OCI-LY1 (cell line): ENCODE results near the gene SPOPL.

Source experiments
- H2AFZ ChIP-seq: fragments of 200-600 bp; sonication (generic), shearing (Covaris generic); 2 replicates; pipeline ENCODE4 v1.6.0; 2014; ENCODE audit warnings: antibody characterized with exemption, mild to moderate bottlenecking, low read length
- H3F3A ChIP-seq: fragments of 200-600 bp; sonication (generic), shearing (Covaris generic); 2 replicates; pipeline ENCODE4 v1.6.0; 2014; ENCODE audit warnings: mild to moderate bottlenecking, antibody characterized with exemption, low read length, moderate library complexity; ENCODE audit not compliant: insufficient read depth
- H3K27ac ChIP-seq: fragments of 200-600 bp; sonication (generic); 2 replicates; pipeline ENCODE4 v1.5.1; 2014; ENCODE audit warnings: low read length, mixed run types, mild to moderate bottlenecking, low read depth; ENCODE audit not compliant: poor library complexity, severe bottlenecking
- H3K27me3 ChIP-seq: fragments of 200-600 bp; sonication (generic); 2 replicates; pipeline ENCODE4 v1.6.0; 2014; ENCODE audit warnings: antibody characterized with exemption, mild to moderate bottlenecking, low read length, moderate library complexity; ENCODE audit not compliant: insufficient read depth
- H3K36me3 ChIP-seq: fragments of 200-600 bp; sonication (generic); 2 replicates; pipeline ENCODE4 v1.6.1; 2014; ENCODE audit warnings: mild to moderate bottlenecking, antibody characterized with exemption, low read length, moderate library complexity, mixed read lengths; ENCODE audit not compliant: insufficient read depth
- H3K4me1 ChIP-seq: fragments of 200-600 bp; sonication (generic); 2 replicates; pipeline ENCODE4 v1.5.1; 2014; ENCODE audit warnings: mild to moderate bottlenecking, low read length, moderate library complexity; ENCODE audit not compliant: insufficient read depth, severe bottlenecking
- H3K4me2 ChIP-seq: fragments of 200-600 bp; sonication (generic), shearing (Covaris generic); 2 replicates; pipeline ENCODE4 v1.6.1; 2014; ENCODE audit warnings: low read length
- H3K4me3 ChIP-seq: fragments of 200-600 bp; sonication (generic); 2 replicates; pipeline ENCODE4 v1.5.1; 2014; ENCODE audit warnings: low read length, low read depth, mild to moderate bottlenecking, mixed read lengths; ENCODE audit not compliant: poor library complexity, severe bottlenecking
- H3K79me2 ChIP-seq: fragments of 200-600 bp; shearing (Covaris generic); 2 replicates; pipeline ENCODE4 v1.6.1; 2016; ENCODE audit warnings: mixed run types, low read length, mixed read lengths; ENCODE audit not compliant: insufficient read depth
- H3K9ac ChIP-seq: fragments of 200-600 bp; sonication (generic), shearing (Covaris generic); 2 replicates; pipeline ENCODE4 v1.6.1; 2014; ENCODE audit warnings: mild to moderate bottlenecking, low read length, mixed read lengths
- H3K9me2 ChIP-seq: fragments of 200-600 bp; sonication (generic), shearing (Covaris generic); 2 replicates; pipeline ENCODE4 v1.6.1; 2014; ENCODE audit warnings: low read depth, mild to moderate bottlenecking, low read length, mixed read lengths
- H3K9me3 ChIP-seq: fragments of 200-600 bp; shearing (Covaris generic); 2 replicates; pipeline ENCODE4 v1.6.1; 2014; ENCODE audit warnings: low read length, mixed read lengths
- H4K20me1 ChIP-seq: fragments of 200-600 bp; sonication (generic), shearing (Covaris generic); 2 replicates; pipeline ENCODE4 v1.6.0; 2016; ENCODE audit warnings: mild to moderate bottlenecking, low read length; ENCODE audit not compliant: insufficient read depth
- CTCF ChIP-seq: fragments of 200-600 bp; sonication (generic), shearing (Covaris generic); IDR thresholded peaks from 2 replicates; pipeline ENCODE4 v1.5.1; 2017; ENCODE audit warnings: mild to moderate bottlenecking, antibody characterized with exemption, low read length, moderate library complexity, mixed read lengths
- EZH2 ChIP-seq: fragments of 200-600 bp; sonication (generic), shearing (Covaris generic); IDR thresholded peaks from 2 replicates; pipeline ENCODE4 v1.8.0; 2017; ENCODE audit warnings: borderline replicate concordance, mixed run types, mild to moderate bottlenecking, antibody characterized with exemption, low read length, moderate library complexity, mixed read lengths

The SPOPL gene

GRCh38 chr2:138468617-138469016 lies 33.0 kb upstream of the SPOPL start:
- Histone ChIP-seq H3K4me1 (no peaks in the 10 kb centered on the region), H3K27ac (no peak overlapping the region)

GRCh38 chr2:138469411-138469810 lies 32.2 kb upstream of the SPOPL start:
- Histone ChIP-seq H3K79me2 (no peaks in the 10 kb centered on the region), H2AFZ (no peak overlapping the region), H3K9me3 (0 out of 2 replicates have a peak, but pooled peaks cover 3% of the 10 kb centered on the region), H4K20me1 (no peaks in the 10 kb centered on the region), H3K9me2 (no peaks in the 10 kb centered on the region), H3F3A (no peaks in the 10 kb centered on the region), H3K9ac (no peak overlapping the region), H3K4me1 (no peaks in the 10 kb centered on the region), H3K27me3 (no peaks in the 10 kb centered on the region), H3K4me3 (no peak overlapping the region), H3K27ac (no peak overlapping the region), H3K4me2 (no peak overlapping the region), H3K36me3 (no peaks in the 10 kb centered on the region)
- TF ChIP-seq CTCF (no peak), EZH2 (no peak)

More at GRCh38 chr2:138468617-138469016, 33.0 kb upstream of the SPOPL start:
- H3K79me2 ChIP-seq: no peaks in the 10 kb centered on the region
- 0 out of 2 replicates have a peak, but pooled peaks cover 4% of the 10 kb centered on the region for H3K9me3 ChIP-seq
- H3K4me2 ChIP-seq: no peak overlapping the region
- H3F3A ChIP-seq: no peaks in the 10 kb centered on the region
- no peaks in the 10 kb centered on the region for H3K27me3 ChIP-seq
- no peaks in the 10 kb centered on the region for H3K9me2 ChIP-seq
- H4K20me1 ChIP-seq: no peaks in the 10 kb centered on the region
- no peak overlapping the region for H2AFZ ChIP-seq
- no peak for TF ChIP-seq CTCF
- no peak for TF ChIP-seq EZH2
- H3K4me3 ChIP-seq: no peak overlapping the region
- H3K9ac ChIP-seq: no peak overlapping the region
- H3K36me3 ChIP-seq: no peaks in the 10 kb centered on the region

- H4K20me1 ChIP-seq: no peaks in the 10 kb centered on the region
- no peaks in the 10 kb centered on the region for H3F3A ChIP-seq
- H3K79me2 ChIP-seq: no peaks in the 10 kb centered on the region
- H3K4me1 ChIP-seq: peaks cover 6% of the 10 kb centered on the region
- H3K9ac ChIP-seq: no peak overlapping the region
- H3K27ac ChIP-seq: no peak overlapping the region
- no peaks in the 10 kb centered on the region for H3K27me3 ChIP-seq
- H2AFZ ChIP-seq: no peak overlapping the region
- H3K9me2 ChIP-seq: no peaks in the 10 kb centered on the region
- no peaks in the 10 kb centered on the region for H3K9me3 ChIP-seq
- no peaks in the 10 kb centered on the region for H3K36me3 ChIP-seq
- H3K4me2 ChIP-seq: no peak overlapping the region
- TF ChIP-seq CTCF (no peak), EZH2 (no peak)
- no peak overlapping the region for H3K4me3 ChIP-seq
These were observed 30.6 kb upstream of the SPOPL start for GRCh38 chr2:138470941-138471340.
